Nephron progenitor cell (in vitro differentiated cells): ENCODE measurements around the gene TAF1B.

Source experiments
- DNase-seq: peaks from one replicate; pipeline ENCODE4 v3.0.0; 2021
- H3K27ac Mint-ChIP-seq: 2 replicates; pipeline ENCODE4 v1.8.0; 2021; ENCODE audit warnings: mild to moderate bottlenecking, moderate library complexity, mixed read lengths
- H3K27me3 Mint-ChIP-seq: 2 replicates; pipeline ENCODE4 v1.8.0; 2021; ENCODE audit warnings: mild to moderate bottlenecking, low read depth, mixed read lengths; ENCODE audit not compliant: poor library complexity
- H3K36me3 Mint-ChIP-seq: 2 replicates; pipeline ENCODE4 v1.8.0; 2021; ENCODE audit warnings: low read depth, mixed read lengths
- H3K4me1 Mint-ChIP-seq: 2 replicates; pipeline ENCODE4 v1.8.0; 2021; ENCODE audit warnings: mixed read lengths
- H3K4me3 Mint-ChIP-seq: 2 replicates; pipeline ENCODE4 v1.8.0; 2021; ENCODE audit warnings: mild to moderate bottlenecking, moderate library complexity, mixed read lengths
- H3K9me3 Mint-ChIP-seq: 2 replicates; pipeline ENCODE4 v1.8.0; 2021; ENCODE audit warnings: mild to moderate bottlenecking, moderate library complexity, mixed read lengths
- CTCF ChIP-seq: fragments of 200-600 bp; sonication (generic); IDR thresholded peaks from 2 replicates; pipeline ENCODE4 v1.5.0; 2021; ENCODE audit warnings: antibody characterized with exemption

The TAF1B gene

GRCh38 chr2:9944330-9944758 lies 101.1 kb downstream of the TAF1B start:
- peaks cover 53% of the 10 kb centered on the region for H3K27me3 Mint-ChIP-seq
- H3K9me3 Mint-ChIP-seq = no peaks in the 10 kb centered on the region
- no peak overlapping the region for H3K27ac Mint-ChIP-seq
- DNase-seq = no peak
- H3K36me3 Mint-ChIP-seq = no peaks in the 10 kb centered on the region
- TF ChIP-seq CTCF = no peak
- H3K4me1 Mint-ChIP-seq = peaks cover 41% of the 10 kb centered on the region
- no peak overlapping the region for H3K4me3 Mint-ChIP-seq

- Mint-ChIP-seq H3K4me1 (peaks cover 39% of the 10 kb centered on the region), H3K27me3 (peaks cover 63% of the 10 kb centered on the region), H3K4me3 (no peak overlapping the region), H3K9me3 (no peaks in the 10 kb centered on the region), H3K27ac (no peak overlapping the region), H3K36me3 (no peaks in the 10 kb centered on the region)
- no peak for DNase-seq
- no peak for TF ChIP-seq CTCF
Measured at GRCh38 chr2:9945596-9945995, 102.3 kb downstream of the TAF1B start.

GRCh38 chr2:9946076-9946475 lies 102.8 kb downstream of the TAF1B start:
- no peak overlapping the region for H3K4me3 Mint-ChIP-seq
- no peaks in the 10 kb centered on the region for H3K9me3 Mint-ChIP-seq
- no peak overlapping the region for H3K27ac Mint-ChIP-seq
- H3K27me3 Mint-ChIP-seq = peaks cover 65% of the 10 kb centered on the region
- TF ChIP-seq CTCF = no peak
- no peak for DNase-seq
- H3K36me3 Mint-ChIP-seq = no peaks in the 10 kb centered on the region
- H3K4me1 Mint-ChIP-seq = peaks cover 34% of the 10 kb centered on the region

GRCh38 chr2:9946818-9947217 lies 103.5 kb downstream of the TAF1B start:
- H3K27me3 Mint-ChIP-seq = peaks cover 68% of the 10 kb centered on the region
- TF ChIP-seq CTCF = no peak
- peaks cover 27% of the 10 kb centered on the region for H3K4me1 Mint-ChIP-seq
- no peak overlapping the region for H3K4me3 Mint-ChIP-seq
- DNase-seq = no peak
- H3K36me3 Mint-ChIP-seq = no peaks in the 10 kb centered on the region
- H3K9me3 Mint-ChIP-seq = no peaks in the 10 kb centered on the region
- no peak overlapping the region for H3K27ac Mint-ChIP-seq

GRCh38 chr2:9948721-9949120 lies 105.4 kb downstream of the TAF1B start:
- Mint-ChIP-seq H3K27me3 (peaks cover 79% of the 10 kb centered on the region), H3K36me3 (no peaks in the 10 kb centered on the region), H3K4me1 (peaks cover 15% of the 10 kb centered on the region), H3K27ac (no peak overlapping the region), H3K4me3 (peak overlapping the region; percentile 45), H3K9me3 (no peaks in the 10 kb centered on the region)
- no peak for TF ChIP-seq CTCF
- DNase-seq = no peak

- H3K4me3 Mint-ChIP-seq = peak overlapping the region; percentile 79
- H3K27ac Mint-ChIP-seq = no peak overlapping the region
- no peak for TF ChIP-seq CTCF
- H3K27me3 Mint-ChIP-seq = peaks cover 82% of the 10 kb centered on the region
- H3K9me3 Mint-ChIP-seq = no peaks in the 10 kb centered on the region
- H3K36me3 Mint-ChIP-seq = no peaks in the 10 kb centered on the region
- H3K4me1 Mint-ChIP-seq = peaks cover 15% of the 10 kb centered on the region
- DNase-seq = no peak
Measured at GRCh38 chr2:9949239-9949991, 106.1 kb downstream of the TAF1B start.
